HepG2 (cell line): ENCODE measurements around the gene VAMP2. TPM values are rescaled to one million over a fixed set of nuclear protein-coding genes. Genes with fewer than 3 reads are reported as not detected.

Experiments used
- ATAC-seq: fragments of 200-7000 bp; cut with Tn5 transposase; 3 replicates; pipeline ENCODE4 v1.9.1; 2020; ENCODE audit warnings: mild to moderate bottlenecking, moderate library complexity
- BruUV-seq: library from RNA; stranded (reverse); fragments of 400-500 nt; replicated peaks from 2 replicates; lab custom pipeline; 2021; lab: Mats Ljungman, UMichigan
- CTCF ChIA-PET: fragments of 300-600 bp; formaldehyde crosslinking; extraction: SDS; loops from one replicate; lab custom pipeline; 2021; ENCODE audit warnings: low total read pairs, inconsistent platforms, low intra/inter-chr PET ratio; lab: Yijun Ruan, JAX
- POLR2A ChIA-PET: fragments of 350-600 bp; sonication (Branson Sonifier 250); formaldehyde crosslinking; loops from one replicate; lab custom pipeline; 2020; ENCODE audit warnings: antibody characterized with exemption, inconsistent platforms; lab: Yijun Ruan, JAX
- DNase-seq: peaks from one replicate; pipeline ENCODE4 v3.0.0-alpha.2; 2015; ENCODE audit warnings: low spot score
- FAIRE-seq: peaks from 3 replicates; lab custom pipeline; 2011; peaks lifted over from hg19 to GRCh38; lab: Jason Lieb, UNC
- H2AFZ ChIP-seq: one replicate; pipeline ENCODE4 v1.6.1; 2011; ENCODE audit warnings: low read length, inconsistent platforms
- H3K27ac ChIP-seq: fragments of 300-600 bp; 3 replicates; pipeline ENCODE4 v1.8.0; 2011; ENCODE audit warnings: mixed run types, mild to moderate bottlenecking, mixed read lengths, low read length, inconsistent platforms; ENCODE audit not compliant: insufficient read depth; ENCODE audit errors: extremely low read length
- H3K27me3 ChIP-seq, 2 experiments: fragments of 200-600 bp in 1 of 2; 2 replicates in 1 of 2; 3 replicates in 1 of 2; pipeline versions ENCODE4 v1.6.0 to v1.8.0; 2011; ENCODE audit warnings: low read length in 2 of 2, mild to moderate bottlenecking in 2 of 2, moderate library complexity in 2 of 2, inconsistent platforms in 1 of 2; ENCODE audit not compliant: insufficient read depth in 2 of 2, control insufficient read depth in 1 of 2
- H3K36me3 ChIP-seq, 2 experiments: fragments of 200-600 bp in 1 of 2; replicated peaks in 1 of 2; 2 replicates in 1 of 2; 3 replicates in 1 of 2; pipeline versions ENCODE4 v1.5.1 to v1.8.0; 2011; ENCODE audit warnings: low read length in 2 of 2, inconsistent platforms in 1 of 2; ENCODE audit not compliant: insufficient read depth in 2 of 2, control insufficient read depth in 1 of 2
- H3K4me1 ChIP-seq: 2 replicates; pipeline ENCODE4 v1.5.1; 2012; ENCODE audit warnings: low read length, inconsistent platforms; ENCODE audit not compliant: insufficient read depth
- H3K4me2 ChIP-seq: 2 replicates; pipeline ENCODE4 v1.6.0; 2011; ENCODE audit warnings: low read depth, low read length, inconsistent platforms
- H3K4me3 ChIP-seq, 3 experiments: fragments of 200-600 bp in 1 of 3; sonication (generic), shearing (Covaris generic) in 1 of 3; replicated peaks in 1 of 3; 2 replicates each; pipeline ENCODE4 v1.5.1; 2011 to 2016; ENCODE audit warnings: low read length in 3 of 3, inconsistent platforms in 2 of 3, low read depth in 2 of 3, mild to moderate bottlenecking in 2 of 3, control low read depth in 1 of 3, mixed read lengths in 1 of 3; ENCODE audit not compliant: insufficient read depth in 1 of 3
- H3K79me2 ChIP-seq: one replicate; pipeline ENCODE4 v1.6.1; 2011; ENCODE audit warnings: low read length, inconsistent platforms; ENCODE audit not compliant: insufficient read depth
- H3K9ac ChIP-seq: 2 replicates; pipeline ENCODE4 v1.6.0; 2011; ENCODE audit warnings: mild to moderate bottlenecking, low read depth, low read length, inconsistent platforms; ENCODE audit not compliant: insufficient read depth
- H3K9me3 ChIP-seq: 2 replicates; pipeline ENCODE4 v1.5.1; 2012; ENCODE audit warnings: mild to moderate bottlenecking, low read length
- H4K20me1 ChIP-seq: 2 replicates; pipeline ENCODE4 v1.6.0; 2011; ENCODE audit warnings: inconsistent platforms, mild to moderate bottlenecking, low read length, moderate library complexity; ENCODE audit not compliant: insufficient read depth
- AGO2 ChIP-seq: fragments of 200-400 bp; formaldehyde crosslinking; optimal IDR thresholded peaks from 2 replicates; pipeline ENCODE3; 2017; ENCODE audit warnings: mild to moderate bottlenecking, low read depth, low read length, moderate library complexity
- BORCS8-MEF2B ChIP-seq: sonication (generic); formaldehyde crosslinking; IDR thresholded peaks from 2 replicates; pipeline ENCODE4 v1.8.0; 2022; ENCODE audit warnings: mild to moderate bottlenecking, missing genetic modification reagents
- DR1 ChIP-seq: sonication (generic); formaldehyde crosslinking; IDR thresholded peaks from 2 replicates; pipeline ENCODE4 v1.8.0; 2021; ENCODE audit warnings: mild to moderate bottlenecking, missing genetic modification reagents, inconsistent platforms
- MED13 ChIP-seq: sonication (generic); formaldehyde crosslinking; IDR thresholded peaks from 2 replicates; pipeline ENCODE4 v1.5.0; 2020; ENCODE audit warnings: missing genetic modification reagents
- NCOA2 ChIP-seq: sonication (generic); formaldehyde crosslinking; IDR thresholded peaks from 2 replicates; pipeline ENCODE4 v1.8.0; 2022; ENCODE audit warnings: inconsistent platforms
- RARA ChIP-seq: IDR thresholded peaks from 2 replicates; pipeline ENCODE4 v1.6.1; 2016; ENCODE audit warnings: missing genetic modification reagents, missing compliant biosample characterization
- ZBTB3 ChIP-seq: sonication (generic); formaldehyde crosslinking; IDR thresholded peaks from 2 replicates; pipeline ENCODE4 v1.4.0; 2020; ENCODE audit warnings: low read depth, mild to moderate bottlenecking, moderate library complexity, missing genetic modification reagents, borderline replicate concordance
- ZBTB7B ChIP-seq: sonication (generic); formaldehyde crosslinking; IDR thresholded peaks from 2 replicates; pipeline ENCODE4 v1.4.0; 2020; ENCODE audit warnings: missing genetic modification reagents
- ZFY ChIP-seq: sonication (generic); formaldehyde crosslinking; IDR thresholded peaks from 2 replicates; pipeline ENCODE4 v1.4.0; 2020; ENCODE audit warnings: missing genetic modification reagents
- ZNF180 ChIP-seq: sonication (generic); formaldehyde crosslinking; IDR thresholded peaks from 2 replicates; pipeline ENCODE4 v1.4.0; 2020; ENCODE audit warnings: low read depth, missing genetic modification reagents, borderline replicate concordance
- ZNF205 ChIP-seq: IDR thresholded peaks from 2 replicates; pipeline ENCODE4 v1.6.1; 2018; ENCODE audit warnings: missing biosample characterization, missing genetic modification reagents
- ZNF234 ChIP-seq: sonication (generic); formaldehyde crosslinking; conservative IDR thresholded peaks from 2 replicates; pipeline ENCODE4 v1.5.1; 2020; ENCODE audit warnings: mild to moderate bottlenecking, missing genetic modification reagents
- ZNF34 ChIP-seq: sonication (generic); formaldehyde crosslinking; IDR thresholded peaks from 2 replicates; pipeline ENCODE4 v1.4.0; 2020; ENCODE audit warnings: mild to moderate bottlenecking, missing genetic modification reagents, borderline replicate concordance
- ZNF382 ChIP-seq: sonication (generic); formaldehyde crosslinking; IDR thresholded peaks from 2 replicates; pipeline ENCODE4 v1.5.0; 2020; ENCODE audit warnings: missing genetic modification reagents, mild to moderate bottlenecking, borderline replicate concordance
- ZNF564 ChIP-seq: sonication (generic); formaldehyde crosslinking; IDR thresholded peaks from 2 replicates; pipeline ENCODE4 v1.8.1; 2023; ENCODE audit warnings: mild to moderate bottlenecking, missing genetic modification reagents
- ZNF607 ChIP-seq: sonication (generic); formaldehyde crosslinking; IDR thresholded peaks from 2 replicates; pipeline ENCODE4 v1.5.1; 2020; ENCODE audit warnings: missing genetic modification reagents, mild to moderate bottlenecking, borderline replicate concordance
- ZNF674 ChIP-seq: sonication (generic); formaldehyde crosslinking; IDR thresholded peaks from 2 replicates; pipeline ENCODE4 v1.5.0; 2020; ENCODE audit warnings: low read depth, mild to moderate bottlenecking, missing genetic modification reagents
- ZNF792 ChIP-seq: IDR thresholded peaks from 2 replicates; pipeline ENCODE4 v1.6.1; 2016
- ZSCAN30 ChIP-seq: sonication (generic); formaldehyde crosslinking; IDR thresholded peaks from 2 replicates; pipeline ENCODE4 v1.5.0; 2020; ENCODE audit warnings: mild to moderate bottlenecking, missing genetic modification reagents
- WGBS: methylation state at CpG from one replicate; pipeline ENCODE4 v1.1.6; 2017; ENCODE audit warnings: low lambda C conversion rate; 5-methylcytosine and 5-hydroxymethylcytosine counted together
- in situ Hi-C: cut with HindIII; loops from 2 replicates; pipeline ENCODE4 v1.10.0; 2017; ENCODE audit warnings: low pct_unique_long_range_greater_than_20kb; ENCODE audit not compliant: extremely low pct_ligation_motif_present
- intact Hi-C: fragments of 100-400 bp; cut with micrococcal nuclease; formaldehyde crosslinking; loops from one replicate; pipeline ENCODE4 v1.10.0; 2022; ENCODE audit not compliant: unreplicated experiment
- polyA plus RNA-seq, 8 experiments: library from polyadenylated mRNA; depleted of rRNA in 3 of 8; stranded (reverse) in 7 of 8; unstranded in 1 of 8; fragments of >200 nt; fragmentation: Illumina TruSeq in 4 of 8; extraction: Trizol in 4 of 8; gene quantifications; 2 replicates each; pipeline versions ENCODE4 v1.2.1 to v1.2.3, GENCODE V29; 2011 to 2016; ENCODE audit warnings: low read depth in 4 of 8, missing spikeins in 1 of 8, mixed read lengths in 1 of 8; ENCODE audit not compliant: insufficient read depth in 1 of 8
- total RNA-seq, 5 experiments: library from RNA; depleted of rRNA; stranded (reverse); fragments of >200 nt; fragmentation: Illumina TruSeq; extraction: Trizol; gene quantifications; 2 replicates each; pipeline ENCODE4 v1.2.3, GENCODE V29; 2016; ENCODE audit warnings: low read depth in 1 of 5
- TF ChIP-seq, protein P1 (sequence below): sonication (generic); formaldehyde crosslinking; IDR thresholded peaks from 2 replicates; pipeline ENCODE4 v1.4.0; 2020; ENCODE audit warnings: missing genetic modification reagents
- TF ChIP-seq, protein P2 (sequence below): sonication (generic); formaldehyde crosslinking; IDR thresholded peaks from 2 replicates; pipeline ENCODE4 v1.8.0; 2022; ENCODE audit warnings: mild to moderate bottlenecking, missing genetic modification reagents

VAMP2 gene
- total and polyA plus RNA-seq, 2 of the 13 experiments (the other 11 are each of a cell fraction or from before 2014, with no cell fraction given), result 3.9 to 17.2 TPM

DNA sequence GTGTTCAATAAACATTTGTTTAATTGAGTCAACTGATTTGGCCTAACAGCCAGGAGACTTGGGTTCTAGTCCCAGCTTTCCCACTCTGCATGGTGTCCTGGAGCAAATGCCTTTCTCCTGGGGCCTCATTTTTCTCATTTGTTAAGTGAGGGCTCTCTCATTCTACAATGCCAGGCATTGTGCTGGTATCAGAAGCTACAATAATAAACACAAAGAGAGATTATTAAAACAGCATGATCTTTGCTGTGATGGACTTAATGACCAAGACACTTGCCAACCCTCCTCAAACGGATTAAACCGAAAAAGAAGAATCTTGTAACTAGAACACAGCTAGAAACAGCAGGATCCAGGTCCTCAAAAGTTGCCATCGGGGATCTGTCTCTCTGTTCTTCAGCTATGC, 4.8 kb upstream of the VAMP2 start:
- peaks cover 52% of the 10 kb centered on the region for H3K4me1 ChIP-seq
- BruUV-seq, result no TSS peak
- no peak for FAIRE-seq

DNA sequence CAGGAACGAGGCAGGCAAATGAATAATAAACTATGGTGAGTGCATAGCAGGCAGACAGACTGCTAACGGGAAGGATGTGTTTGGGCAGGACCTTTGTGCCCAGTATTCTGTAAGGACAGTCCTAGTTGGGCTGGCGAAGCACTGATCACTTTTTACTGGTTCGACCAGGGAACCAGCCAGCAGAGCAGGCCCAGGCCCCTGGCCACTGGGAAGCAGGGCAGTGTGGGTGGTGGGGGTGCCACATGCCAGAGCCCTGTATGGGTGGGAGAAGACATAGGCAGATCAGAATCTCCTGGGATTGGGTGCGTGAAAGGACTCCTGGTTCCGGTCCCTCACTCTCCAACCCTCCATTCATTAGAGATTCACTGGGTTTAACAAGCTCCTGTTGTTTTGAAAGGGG, 4.0 kb upstream of the VAMP2 start:
- ChIA-PET POLR2A (no interaction called here), CTCF (no interaction called here)
- no peak for DNase-seq
- WGBS, result 43% methylated on average over 4 of the region's 6 CpGs
- H3K27ac ChIP-seq, result no peak overlapping the region
- no TSS peak for BruUV-seq
- no peaks in the 10 kb centered on the region for H3K36me3 ChIP-seq
- in situ Hi-C loops (no loop called here), intact Hi-C loops (no loop called here)
- no peaks in the 10 kb centered on the region for H4K20me1 ChIP-seq
- no peaks in the 10 kb centered on the region for H3K9me3 ChIP-seq
- no peak for ATAC-seq
- peaks cover 49% of the 10 kb centered on the region for H3K4me1 ChIP-seq
- peak overlapping the region; percentile 3; the same call in 1 of the 2 replicates for H3K9ac ChIP-seq
- H2AFZ ChIP-seq, result no peak overlapping the region
- no peak for FAIRE-seq
- H3K4me2 ChIP-seq, result peak overlapping the region; percentile 61
- peaks cover 10% of the 10 kb centered on the region for H3K79me2 ChIP-seq
- no peaks in the 10 kb centered on the region; a peak in 1 of 5 replicates for H3K27me3 ChIP-seq
- H3K4me3 ChIP-seq, result peak overlapping the region in 1 of 3 experiments; percentile 26; a peak in 1 of 6 replicates
- TF ChIP-seq ZNF382 (CRISPR knock-in tag), result no peak
- no peak for TF ChIP-seq ZNF564 (CRISPR knock-in tag)
- no peak for TF ChIP-seq ZNF607 (CRISPR knock-in tag)
- no peak for TF ChIP-seq ZNF205 (CRISPR knock-in tag)
- TF ChIP-seq DR1 (CRISPR knock-in tag), result no peak
- TF ChIP-seq, protein P1, sequence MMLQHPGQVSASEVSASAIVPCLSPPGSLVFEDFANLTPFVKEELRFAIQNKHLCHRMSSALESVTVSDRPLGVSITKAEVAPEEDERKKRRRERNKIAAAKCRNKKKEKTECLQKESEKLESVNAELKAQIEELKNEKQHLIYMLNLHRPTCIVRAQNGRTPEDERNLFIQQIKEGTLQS (CRISPR knock-in tag), result no peak
- no peak for TF ChIP-seq ZFY
- no peak for TF ChIP-seq AGO2
- TF ChIP-seq ZBTB7B (CRISPR knock-in tag), result no peak
- TF ChIP-seq ZNF674 (CRISPR knock-in tag), result no peak
- no peak for TF ChIP-seq ZSCAN30 (CRISPR knock-in tag)
- TF ChIP-seq RARA (CRISPR knock-in tag), result no peak
- no peak for TF ChIP-seq ZNF180 (CRISPR knock-in tag)
- no peak for TF ChIP-seq ZBTB3 (CRISPR knock-in tag)
- TF ChIP-seq NCOA2, result no peak
- TF ChIP-seq ZNF34 (CRISPR knock-in tag), result no peak
- no peak for TF ChIP-seq MED13
- no peak for TF ChIP-seq ZNF792 (CRISPR knock-in tag)
- no peak for TF ChIP-seq ZNF234 (CRISPR knock-in tag)

More for the DNA sequence above, 4.8 kb upstream of the VAMP2 start:
- no peak overlapping the region for H3K9ac ChIP-seq
- intact Hi-C loops (no loop called here), in situ Hi-C loops (no loop called here)
- no peak overlapping the region for H3K27ac ChIP-seq
- TF ChIP-seq, protein P2, sequence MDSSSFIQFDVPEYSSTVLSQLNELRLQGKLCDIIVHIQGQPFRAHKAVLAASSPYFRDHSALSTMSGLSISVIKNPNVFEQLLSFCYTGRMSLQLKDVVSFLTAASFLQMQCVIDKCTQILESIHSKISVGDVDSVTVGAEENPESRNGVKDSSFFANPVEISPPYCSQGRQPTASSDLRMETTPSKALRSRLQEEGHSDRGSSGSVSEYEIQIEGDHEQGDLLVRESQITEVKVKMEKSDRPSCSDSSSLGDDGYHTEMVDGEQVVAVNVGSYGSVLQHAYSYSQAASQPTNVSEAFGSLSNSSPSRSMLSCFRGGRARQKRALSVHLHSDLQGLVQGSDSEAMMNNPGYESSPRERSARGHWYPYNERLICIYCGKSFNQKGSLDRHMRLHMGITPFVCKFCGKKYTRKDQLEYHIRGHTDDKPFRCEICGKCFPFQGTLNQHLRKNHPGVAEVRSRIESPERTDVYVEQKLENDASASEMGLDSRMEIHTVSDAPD (CRISPR knock-in tag), result no peak
- no peak for TF ChIP-seq BORCS8-MEF2B (CRISPR knock-in tag)
- DNase-seq (no peak), ATAC-seq (no peak)
- H2AFZ ChIP-seq, result no peak overlapping the region
- no peaks in the 10 kb centered on the region for H3K27me3 ChIP-seq
- H3K9me3 ChIP-seq, result no peaks in the 10 kb centered on the region
- POLR2A ChIA-PET, result no interaction called here
- no peak overlapping the region for H3K4me3 ChIP-seq
- no peaks in the 10 kb centered on the region for H3K36me3 ChIP-seq
- CTCF ChIA-PET, result no interaction called here
- H3K4me2 ChIP-seq, result no peak overlapping the region
- WGBS, result 45% methylated on average over 3 of the region's 3 CpGs
- H4K20me1 ChIP-seq, result no peaks in the 10 kb centered on the region
- peaks cover 2% of the 10 kb centered on the region for H3K79me2 ChIP-seq
